Activated CD4-positive, alpha-beta memory T cell treated with anti-CD3 and anti-CD28 coated beads for 36 hours (primary cell): ENCODE measurements around the gene PLAAT5. TPM values are rescaled to one million over a fixed set of nuclear protein-coding genes. Genes with fewer than 3 reads are reported as not detected.
"Not testable (repeated sequence)": the region's sequence is repeated elsewhere in the genome, so short reads cannot be mapped to it uniquely, and the experiment has no call there.

ENCODE experiments used
- CTCF ChIA-PET: fragments of 350-600 bp; sonication (Branson Sonifier 250); formaldehyde crosslinking; loops from one replicate; lab custom pipeline; 2021; ENCODE audit warnings: antibody characterized with exemption, inconsistent platforms; lab: Charles Lee
- POLR2A ChIA-PET: fragments of 350-600 bp; sonication (Branson Sonifier 250); formaldehyde crosslinking; loops from one replicate; lab custom pipeline; 2021; ENCODE audit warnings: antibody characterized with exemption; lab: Charles Lee
- DNase-seq: peaks from one replicate; pipeline ENCODE4 v3.0.0-alpha.2; 2020
- H3K27ac Mint-ChIP-seq: one replicate; pipeline ENCODE4 v1.8.0; 2021; ENCODE audit warnings: mixed read lengths
- H3K27me3 Mint-ChIP-seq: one replicate; pipeline ENCODE4 v1.8.0; 2021; ENCODE audit warnings: mixed read lengths
- H3K36me3 Mint-ChIP-seq: one replicate; pipeline ENCODE4 v1.8.0; 2021; ENCODE audit warnings: mixed read lengths
- H3K4me1 Mint-ChIP-seq: one replicate; pipeline ENCODE4 v1.8.0; 2021; ENCODE audit warnings: low read depth, mixed read lengths
- H3K4me3 Mint-ChIP-seq: one replicate; pipeline ENCODE4 v1.8.0; 2021; ENCODE audit warnings: mild to moderate bottlenecking, mixed read lengths
- H3K9me3 Mint-ChIP-seq: one replicate; pipeline ENCODE4 v1.8.0; 2021; ENCODE audit warnings: mixed read lengths
- intact Hi-C: fragments of 100-400 bp; cut with micrococcal nuclease; formaldehyde crosslinking; loops from one replicate; pipeline ENCODE4 v1.15.1; 2023
- total RNA-seq, 2 experiments: library from RNA; stranded (reverse); gene quantifications; one replicate each; pipeline ENCODE4 v1.2.3, GENCODE V29; 2021

PLAAT5 gene
- total RNA-seq, 2 experiments from 2014 or later, result 0.15 to 0.24 TPM

GRCh38 chr11:63478896-63479295, 12.1 kb downstream of the PLAAT5 start:
- intact Hi-C loops, result loop anchor here (1.0 to 5.0 kb wide), 2 partner anchors 157 to 258 kb away; no protein-coding TSS in a partner anchor
- CTCF ChIA-PET, result interaction anchor here (0.6 to 4.7 kb wide), 46 partner anchors 8 to 443 kb away, joined by 3 to 176 read pairs (median 5); partner anchors contain the start of genes LGALS12, PLAAT2, PLAAT4 and PLAAT5
- H3K27ac Mint-ChIP-seq, result no peak overlapping the region
- peaks cover 2% of the 10 kb centered on the region for H3K27me3 Mint-ChIP-seq
- peak; percentile 58 for DNase-seq
- H3K4me3 Mint-ChIP-seq, result no peak overlapping the region
- POLR2A ChIA-PET, result no interaction called here
- H3K9me3 Mint-ChIP-seq, result peaks cover 10% of the 10 kb centered on the region
- no peaks in the 10 kb centered on the region for H3K4me1 Mint-ChIP-seq
- H3K36me3 Mint-ChIP-seq, result peaks cover 3% of the 10 kb centered on the region

- POLR2A ChIA-PET, result no interaction called here
- peaks cover 3% of the 10 kb centered on the region for H3K36me3 Mint-ChIP-seq
- no peak overlapping the region for H3K27ac Mint-ChIP-seq
- intact Hi-C loops, result loop anchor here (5.0 kb wide), 1 partner anchor 261 kb away; no protein-coding TSS in a partner anchor
- H3K27me3 Mint-ChIP-seq, result no peaks in the 10 kb centered on the region
- DNase-seq, result no peak
- H3K4me3 Mint-ChIP-seq, result no peak overlapping the region
- no peaks in the 10 kb centered on the region for H3K4me1 Mint-ChIP-seq
- H3K9me3 Mint-ChIP-seq, result peaks cover 14% of the 10 kb centered on the region
- CTCF ChIA-PET, result no interaction called here
These were observed 14.3 kb downstream of the PLAAT5 start for GRCh38 chr11:63476618-63477017.

- POLR2A ChIA-PET, result no interaction called here
- intact Hi-C loops, result no loop called here
These were observed 18.6 kb downstream of the PLAAT5 start for GRCh38 chr11:63472372-63472771.

GRCh38 chr11:63470311-63470710, 20.7 kb downstream of the PLAAT5 start:
- peaks cover 31% of the 10 kb centered on the region for H3K9me3 Mint-ChIP-seq
- no peak overlapping the region for H3K27ac Mint-ChIP-seq
- no peak for DNase-seq
- intact Hi-C loops, result no loop called here
- no peaks in the 10 kb centered on the region for H3K4me1 Mint-ChIP-seq
- H3K27me3 Mint-ChIP-seq, result peaks cover 6% of the 10 kb centered on the region
- peaks cover 7% of the 10 kb centered on the region for H3K36me3 Mint-ChIP-seq
- POLR2A ChIA-PET, result no interaction called here
- CTCF ChIA-PET, result no interaction called here
- H3K4me3 Mint-ChIP-seq, result no peak overlapping the region

More at GRCh38 chr11:63472372-63472771, 18.6 kb downstream of the PLAAT5 start:
- H3K4me1 Mint-ChIP-seq, result no peaks in the 10 kb centered on the region
- H3K36me3 Mint-ChIP-seq, result peaks cover 8% of the 10 kb centered on the region
- no peak overlapping the region for H3K27ac Mint-ChIP-seq
- H3K4me3 Mint-ChIP-seq, result no peak overlapping the region
- DNase-seq, result no peak
- H3K27me3 Mint-ChIP-seq, result peaks cover 2% of the 10 kb centered on the region
- CTCF ChIA-PET, result no interaction called here
- peaks cover 40% of the 10 kb centered on the region for H3K9me3 Mint-ChIP-seq

GRCh38 chr11:63462137-63462536, 28.8 kb downstream of the PLAAT5 start:
- Mint-ChIP-seq H3K27me3 (peaks cover 13% of the 10 kb centered on the region), H3K4me1 (no peaks in the 10 kb centered on the region), H3K4me3 (no peak overlapping the region), H3K9me3 (no peaks in the 10 kb centered on the region), H3K36me3 (no peaks in the 10 kb centered on the region), H3K27ac (no peak overlapping the region)
- POLR2A ChIA-PET, result no interaction called here
- CTCF ChIA-PET, result no interaction called here
- intact Hi-C loops, result no loop called here
- DNase-seq, result no peak

- intact Hi-C loops, result no loop called here
- Mint-ChIP-seq H3K9me3 (no peaks in the 10 kb centered on the region), H3K27me3 (peaks cover 8% of the 10 kb centered on the region), H3K4me3 (no peak overlapping the region), H3K36me3 (no peaks in the 10 kb centered on the region), H3K27ac (no peak overlapping the region), H3K4me1 (no peaks in the 10 kb centered on the region)
- no peak for DNase-seq
- ChIA-PET CTCF (interaction anchor here (0.6 to 2.2 kb wide), 2 partner anchors 20 to 44 kb away, joined by 4 to 6 read pairs; no protein-coding TSS in a partner anchor), POLR2A (no interaction called here)
These were observed 31.4 kb downstream of the PLAAT5 start for GRCh38 chr11:63459586-63459985.

GRCh38 chr11:63448646-63449045, 42.3 kb downstream of the PLAAT5 start:
- Mint-ChIP-seq H3K9me3 (no peaks in the 10 kb centered on the region), H3K36me3 (no peaks in the 10 kb centered on the region), H3K27ac (no peak overlapping the region), H3K4me3 (no peak overlapping the region), H3K4me1 (peaks cover 38% of the 10 kb centered on the region), H3K27me3 (peaks cover 2% of the 10 kb centered on the region)
- intact Hi-C loops, result no loop called here
- POLR2A ChIA-PET, result no interaction called here
- no peak for DNase-seq
- CTCF ChIA-PET, result interaction anchor here (1.3 kb wide), 1 partner anchor 30 kb away, joined by 6 read pairs; no protein-coding TSS in a partner anchor

- H3K27ac Mint-ChIP-seq, result no peak overlapping the region
These were observed 45.2 kb downstream of the PLAAT5 start for GRCh38 chr11:63445720-63446119.

GRCh38 chr11:63445118-63445517, 45.8 kb downstream of the PLAAT5 start:
- peaks cover 5% of the 10 kb centered on the region for H3K9me3 Mint-ChIP-seq

More at GRCh38 chr11:63445720-63446119, 45.2 kb downstream of the PLAAT5 start:
- Mint-ChIP-seq H3K36me3 (no peaks in the 10 kb centered on the region), H3K4me1 (peaks cover 46% of the 10 kb centered on the region), H3K9me3 (peaks cover 5% of the 10 kb centered on the region), H3K27me3 (peaks cover 4% of the 10 kb centered on the region), H3K4me3 (no peak overlapping the region)
- DNase-seq, result peak; percentile 31
- intact Hi-C loops, result no loop called here
- ChIA-PET POLR2A (no interaction called here), CTCF (interaction anchor here (1.0 kb wide), 1 partner anchor 293 kb away, joined by 3 read pairs; no protein-coding TSS in a partner anchor)

GRCh38 chr11:63444160-63444559, 46.8 kb downstream of the PLAAT5 start:
- peak overlapping the region; percentile 69 for H3K27ac Mint-ChIP-seq
- H3K4me1 Mint-ChIP-seq, result peaks cover 44% of the 10 kb centered on the region
- DNase-seq, result no peak
- intact Hi-C loops, result loop anchor here (5.0 kb wide), 1 partner anchor 93 kb away; the partner anchor contains the start of gene PLAAT4
- peaks cover 5% of the 10 kb centered on the region for H3K9me3 Mint-ChIP-seq
- ChIA-PET CTCF (interaction anchor here (0.9 to 1.9 kb wide), 3 partner anchors 35 to 195 kb away, joined by 3 to 7 read pairs (median 5); partner anchors contain the start of gene PLAAT4), POLR2A (interaction anchor here (1.3 to 1.7 kb wide), 4 partner anchors 17 to 123 kb away, joined by 4 to 7 read pairs (median 6); partner anchors contain the start of genes PLAAT4 and PLAAT5)
- no peaks in the 10 kb centered on the region for H3K36me3 Mint-ChIP-seq
- H3K4me3 Mint-ChIP-seq, result no peak overlapping the region
- peaks cover 4% of the 10 kb centered on the region for H3K27me3 Mint-ChIP-seq

More at GRCh38 chr11:63445118-63445517, 45.8 kb downstream of the PLAAT5 start:
- Mint-ChIP-seq H3K4me1 (peaks cover 46% of the 10 kb centered on the region), H3K4me3 (no peak overlapping the region), H3K27ac (peak overlapping the region; percentile 66), H3K36me3 (no peaks in the 10 kb centered on the region), H3K27me3 (peaks cover 4% of the 10 kb centered on the region)
- POLR2A ChIA-PET, result no interaction called here
- CTCF ChIA-PET, result no interaction called here
- intact Hi-C loops, result no loop called here
- no peak for DNase-seq

GRCh38 chr11:63443714-63444113, 47.3 kb downstream of the PLAAT5 start:
- ChIA-PET POLR2A (interaction anchor here (1.3 to 1.7 kb wide), 4 partner anchors 16 to 123 kb away, joined by 4 to 7 read pairs (median 6); partner anchors contain the start of genes PLAAT4 and PLAAT5), CTCF (interaction anchor here (0.9 to 1.9 kb wide), 3 partner anchors 36 to 195 kb away, joined by 3 to 7 read pairs (median 5); partner anchors contain the start of gene PLAAT4)
- peak overlapping the region; percentile 69 for H3K27ac Mint-ChIP-seq
- peaks cover 4% of the 10 kb centered on the region for H3K27me3 Mint-ChIP-seq
- H3K36me3 Mint-ChIP-seq, result no peaks in the 10 kb centered on the region
- intact Hi-C loops, result loop anchor here (1.0 to 5.0 kb wide), 2 partner anchors 94 to 124 kb away; partner anchors contain the start of gene PLAAT4
- peaks cover 5% of the 10 kb centered on the region for H3K9me3 Mint-ChIP-seq
- H3K4me1 Mint-ChIP-seq, result peaks cover 44% of the 10 kb centered on the region
- DNase-seq, result peak; percentile 55
- no peak overlapping the region for H3K4me3 Mint-ChIP-seq

GRCh38 chr11:63435831-63436230, 55.1 kb downstream of the PLAAT5 start:
- H3K36me3 Mint-ChIP-seq, H3K9me3 Mint-ChIP-seq, DNase-seq, POLR2A ChIA-PET, intact Hi-C loops, H3K27ac Mint-ChIP-seq, H3K4me3 Mint-ChIP-seq, H3K4me1 Mint-ChIP-seq, CTCF ChIA-PET: not testable (repeated sequence)
- peaks cover 20% of the 10 kb centered on the region for H3K27me3 Mint-ChIP-seq
